ENCODE data around the gene DBF4.
"Not testable (repeated sequence)": the region's sequence is repeated elsewhere in the genome, so short reads cannot be mapped to it uniquely, and the experiment has no call there.

DBF4 gene, protein sequence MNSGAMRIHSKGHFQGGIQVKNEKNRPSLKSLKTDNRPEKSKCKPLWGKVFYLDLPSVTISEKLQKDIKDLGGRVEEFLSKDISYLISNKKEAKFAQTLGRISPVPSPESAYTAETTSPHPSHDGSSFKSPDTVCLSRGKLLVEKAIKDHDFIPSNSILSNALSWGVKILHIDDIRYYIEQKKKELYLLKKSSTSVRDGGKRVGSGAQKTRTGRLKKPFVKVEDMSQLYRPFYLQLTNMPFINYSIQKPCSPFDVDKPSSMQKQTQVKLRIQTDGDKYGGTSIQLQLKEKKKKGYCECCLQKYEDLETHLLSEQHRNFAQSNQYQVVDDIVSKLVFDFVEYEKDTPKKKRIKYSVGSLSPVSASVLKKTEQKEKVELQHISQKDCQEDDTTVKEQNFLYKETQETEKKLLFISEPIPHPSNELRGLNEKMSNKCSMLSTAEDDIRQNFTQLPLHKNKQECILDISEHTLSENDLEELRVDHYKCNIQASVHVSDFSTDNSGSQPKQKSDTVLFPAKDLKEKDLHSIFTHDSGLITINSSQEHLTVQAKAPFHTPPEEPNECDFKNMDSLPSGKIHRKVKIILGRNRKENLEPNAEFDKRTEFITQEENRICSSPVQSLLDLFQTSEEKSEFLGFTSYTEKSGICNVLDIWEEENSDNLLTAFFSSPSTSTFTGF

DNA sequence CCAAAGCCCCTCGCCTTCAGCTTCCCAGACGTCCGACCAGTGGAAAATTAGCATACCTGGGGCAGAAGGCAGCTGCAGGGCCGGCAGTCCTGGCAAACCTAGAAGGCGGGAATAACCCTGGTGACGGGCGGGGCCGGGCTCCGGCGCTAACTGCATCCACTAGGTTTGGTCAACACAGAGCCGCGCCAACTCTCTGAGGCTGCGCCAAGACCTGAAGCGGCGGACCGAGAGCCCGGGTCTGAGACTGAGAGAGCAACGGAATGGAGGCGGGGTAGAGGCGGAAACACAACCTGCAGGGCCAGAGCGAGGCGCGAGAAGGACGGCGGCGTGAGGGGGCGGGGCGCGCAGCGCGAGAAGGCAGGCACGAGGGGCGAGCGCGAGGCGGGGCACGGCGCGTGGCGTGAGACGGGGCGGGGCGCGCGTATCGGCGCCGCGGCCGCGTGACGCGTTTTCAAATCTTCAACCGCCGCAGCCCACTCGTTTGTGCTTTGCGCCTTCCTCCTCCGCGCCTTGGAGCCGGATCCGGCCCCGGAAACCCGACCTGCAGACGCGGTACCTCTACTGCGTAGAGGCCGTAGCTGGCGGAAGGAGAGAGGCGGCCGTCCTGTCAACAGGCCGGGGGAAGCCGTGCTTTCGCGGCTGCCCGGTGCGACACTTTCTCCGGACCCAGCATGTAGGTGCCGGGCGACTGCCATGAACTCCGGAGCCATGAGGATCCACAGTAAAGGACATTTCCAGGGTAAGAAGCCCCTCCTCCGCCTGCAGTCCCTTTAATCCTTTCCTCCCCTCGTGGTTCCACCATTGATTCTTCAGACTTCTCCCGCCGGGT is at the start of gene DBF4, which contains the start of gene SLC25A40:
Gene DBF4, plus strand, starts transcription at position 454 of the 829 bp plus-strand sequence. Its CDS starts 240 bp downstream, at position 694.
Gene SLC25A40, minus strand, starts transcription at position 321 of the 829 bp plus-strand sequence. CDS start 17,633 bp downstream, outside the sequence.
- peak; percentile 85 for DNase-seq (ENCODE audit: low spot score)

DNA sequence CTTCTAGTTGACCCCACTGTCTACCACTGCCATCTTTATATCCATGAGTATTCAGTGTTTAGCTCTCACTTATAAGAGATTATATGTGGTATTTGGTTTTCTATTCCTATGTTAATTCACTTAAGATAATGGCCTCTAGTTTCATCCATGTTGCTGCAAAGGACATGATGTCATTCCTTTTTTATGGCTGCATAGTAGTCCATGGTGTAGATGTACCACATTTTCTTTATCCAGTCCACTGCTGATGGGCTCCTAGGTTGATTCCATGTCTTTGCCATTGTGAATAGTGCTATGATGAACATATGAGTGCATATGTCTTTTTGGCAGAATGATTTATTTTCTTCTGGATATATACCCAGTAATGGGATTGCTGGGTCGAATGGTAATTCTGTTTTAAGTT is 47.9 kb upstream of the DBF4 start:
- not testable (repeated sequence) for DNase-seq (ENCODE audit: low spot score)

DNA sequence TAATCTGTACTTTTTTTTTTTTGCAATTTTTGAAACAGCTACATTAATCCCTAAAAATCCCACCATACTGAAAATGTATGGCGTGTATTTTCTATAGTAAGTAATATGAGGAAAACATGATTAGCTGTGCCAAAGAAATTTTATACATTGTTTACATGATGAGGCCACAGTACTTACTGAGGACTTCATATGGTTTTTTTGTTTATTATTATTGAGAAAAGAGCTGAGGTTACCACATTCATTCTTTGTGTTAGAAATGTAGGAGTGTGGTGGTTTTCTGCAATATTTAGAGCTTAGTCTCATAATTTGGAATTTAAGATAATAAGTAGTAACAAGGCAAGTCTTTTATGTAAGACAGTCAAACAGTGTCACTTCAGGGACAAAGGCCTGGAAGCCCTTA is 45.2 kb upstream of the DBF4 start:
- no peak for DNase-seq (ENCODE audit: low spot score)

DNA sequence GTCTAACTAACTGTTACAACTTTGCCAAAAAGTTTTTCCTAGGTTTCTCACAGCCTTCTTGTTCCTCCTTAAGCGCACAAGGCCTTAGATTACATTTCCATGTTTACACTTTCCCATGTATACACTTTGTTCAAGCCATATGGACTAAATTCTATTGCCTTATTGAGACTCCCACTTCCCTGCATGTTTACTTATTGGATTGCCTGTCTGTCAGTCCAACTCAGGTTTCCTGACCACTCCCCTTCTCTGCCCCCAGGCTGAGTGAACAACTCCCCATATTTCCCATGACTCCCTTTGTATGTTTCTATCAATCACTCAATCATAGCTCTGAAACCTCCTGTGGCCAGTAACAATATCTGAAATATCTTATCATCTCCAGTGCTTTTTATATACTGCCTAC is 43.2 kb upstream of the DBF4 start:
- no peak for DNase-seq (ENCODE audit: low spot score)

DNA sequence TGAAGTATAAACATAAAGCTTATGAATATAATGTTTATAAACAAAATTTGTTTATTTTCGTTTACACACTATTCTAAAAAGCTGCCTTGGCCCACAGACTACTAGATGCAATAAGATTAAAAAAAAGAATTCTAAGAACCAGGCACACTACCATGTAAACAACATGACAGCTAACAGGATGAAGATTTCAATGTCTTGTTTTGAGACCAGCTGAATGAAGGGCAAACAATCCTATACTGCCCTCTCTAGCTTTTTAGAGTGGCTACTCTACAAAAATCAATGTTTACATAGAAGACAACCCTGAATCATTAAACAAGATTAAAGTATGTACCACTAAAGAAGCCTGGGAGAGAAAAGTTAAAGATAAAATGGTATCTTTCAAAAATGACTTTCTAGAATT is 38.7 kb upstream of the DBF4 start:
- DNase-seq (ENCODE audit: low spot score), result no peak

DNA sequence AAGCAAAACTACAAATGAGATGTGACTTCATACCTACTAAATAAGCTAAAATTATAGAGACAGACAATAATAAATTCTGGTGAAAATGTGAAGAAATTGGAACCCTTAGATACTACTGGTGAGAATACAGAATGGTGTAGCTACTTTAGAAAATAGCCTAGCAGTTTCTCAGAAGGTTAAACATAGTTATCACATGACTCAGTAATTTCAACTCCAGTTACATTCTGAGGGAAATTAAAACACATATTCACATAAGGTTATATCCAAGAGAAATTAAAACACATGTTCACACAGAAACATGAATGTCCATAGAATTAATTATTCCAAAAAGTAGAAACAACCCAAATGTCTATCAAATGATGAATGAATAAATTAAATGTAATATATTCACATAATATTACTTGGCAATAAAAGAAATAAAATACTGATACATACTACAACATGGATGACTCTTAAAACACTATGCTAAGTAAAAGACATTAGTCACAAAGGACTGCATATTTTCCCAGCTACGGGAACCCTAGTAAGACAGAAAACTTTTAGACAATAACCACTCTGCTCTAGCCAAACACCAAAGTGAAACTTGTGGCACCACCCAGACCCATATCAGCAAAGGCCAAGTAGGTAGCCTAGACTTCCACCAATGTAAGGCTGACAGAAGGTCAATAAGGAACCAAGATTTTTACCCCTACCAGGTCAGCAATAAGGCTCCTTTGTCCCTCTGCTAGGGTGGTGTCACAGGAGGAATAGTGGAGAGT is 25.3 kb upstream of the DBF4 start:
- DNase-seq (ENCODE audit: low spot score), result no peak

DNA sequence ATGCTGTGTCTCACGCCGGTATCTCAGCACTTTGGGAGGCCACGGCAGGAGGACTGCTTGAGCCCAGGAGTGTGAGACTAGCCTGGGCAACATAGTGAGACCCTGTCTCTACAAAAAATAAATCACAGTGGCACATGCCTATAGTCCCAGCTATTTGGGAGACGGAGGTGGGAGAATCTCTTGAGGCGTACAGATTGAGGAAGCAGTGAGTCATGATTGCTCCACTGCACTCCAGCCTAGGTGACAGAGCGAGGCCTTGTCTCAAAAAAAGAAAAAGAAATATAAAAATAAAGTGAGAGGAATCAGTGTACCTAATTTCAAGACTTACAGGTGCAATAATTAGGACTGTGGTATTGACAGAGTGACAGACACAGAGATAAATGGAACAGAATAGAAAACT is 24.0 kb upstream of the DBF4 start:
- no peak for DNase-seq (ENCODE audit: low spot score)

DNA sequence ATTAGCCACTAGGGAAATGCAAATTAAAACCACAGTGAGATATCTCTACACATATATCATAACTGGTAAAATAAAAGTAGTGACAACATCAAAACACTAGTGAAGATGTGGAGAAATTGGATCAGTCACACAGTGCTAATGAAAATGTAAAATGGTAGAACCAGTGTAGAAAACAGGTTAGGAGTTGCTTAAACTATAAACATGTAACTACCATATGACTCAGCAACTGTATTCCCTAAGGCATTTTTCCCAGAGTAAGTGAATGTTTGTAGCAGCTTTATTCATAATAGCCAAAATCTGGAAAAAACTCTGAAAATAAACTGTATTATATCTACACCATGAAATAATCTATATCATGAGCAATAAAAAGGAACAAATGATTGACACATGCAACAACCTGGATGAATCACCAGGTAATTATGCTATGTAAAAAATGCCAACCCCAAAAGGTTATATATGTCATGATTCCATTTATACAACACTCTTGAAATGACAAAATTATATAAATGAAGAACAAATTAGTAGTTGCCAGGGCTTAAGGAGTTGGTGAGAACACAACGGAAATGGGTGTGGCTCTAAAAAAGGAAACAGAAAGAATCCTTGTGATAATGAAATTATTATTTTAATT is 22.9 kb upstream of the DBF4 start:
- DNase-seq (ENCODE audit: low spot score), result no peak

DNA sequence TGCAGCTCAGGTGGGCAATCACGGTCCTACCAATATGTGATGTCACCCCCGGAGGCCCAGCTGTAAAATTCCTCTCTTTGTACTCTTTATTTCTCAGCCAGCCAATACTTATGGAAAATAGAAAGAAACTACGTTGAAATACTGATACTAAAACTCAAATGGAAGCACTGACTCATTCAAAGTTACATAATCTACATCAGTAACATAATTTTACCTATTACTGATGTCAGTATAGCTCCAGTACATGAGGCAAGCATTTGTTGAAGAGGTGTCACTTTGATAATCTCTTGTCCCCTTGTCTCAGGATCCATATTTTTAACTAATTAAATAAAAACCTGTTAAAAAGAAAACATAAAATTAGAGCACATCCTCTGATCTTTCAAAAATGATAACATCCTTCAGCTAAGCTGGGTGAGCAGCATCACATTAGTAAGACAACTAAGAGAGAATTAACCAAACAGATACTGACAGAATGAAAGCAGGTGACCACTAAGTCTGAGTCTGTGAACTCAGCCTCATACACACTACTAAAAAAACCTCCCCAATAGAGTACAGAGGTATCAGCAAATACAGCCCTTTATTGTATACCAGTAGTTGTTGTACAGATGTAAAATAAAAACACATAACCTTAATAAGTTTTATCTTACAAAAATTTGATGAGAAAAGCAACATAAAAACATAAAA is 17.7 kb upstream of the DBF4 start:
- DNase-seq (ENCODE audit: low spot score), result no peak

DNA sequence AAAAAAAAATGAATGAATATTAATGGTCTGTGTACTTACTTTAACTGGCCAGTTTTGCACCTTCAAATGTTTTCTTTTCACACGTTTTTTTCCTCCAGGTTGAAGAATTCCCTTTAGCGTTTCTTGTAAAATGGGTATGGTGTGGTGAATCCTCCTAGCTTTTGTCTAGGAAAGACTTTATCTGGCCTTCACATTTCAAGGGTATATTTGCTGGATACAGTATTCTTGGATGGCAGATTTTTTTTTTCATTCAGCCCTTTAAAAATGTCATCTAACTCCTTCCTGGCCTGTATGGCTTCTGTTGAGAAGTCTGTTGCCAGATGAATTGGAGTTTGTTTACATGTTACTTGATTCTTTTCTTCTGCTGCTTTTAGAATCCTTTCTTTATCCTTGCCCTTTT is 10.2 kb upstream of the DBF4 start:
- DNase-seq (ENCODE audit: low spot score), result no peak

DNA sequence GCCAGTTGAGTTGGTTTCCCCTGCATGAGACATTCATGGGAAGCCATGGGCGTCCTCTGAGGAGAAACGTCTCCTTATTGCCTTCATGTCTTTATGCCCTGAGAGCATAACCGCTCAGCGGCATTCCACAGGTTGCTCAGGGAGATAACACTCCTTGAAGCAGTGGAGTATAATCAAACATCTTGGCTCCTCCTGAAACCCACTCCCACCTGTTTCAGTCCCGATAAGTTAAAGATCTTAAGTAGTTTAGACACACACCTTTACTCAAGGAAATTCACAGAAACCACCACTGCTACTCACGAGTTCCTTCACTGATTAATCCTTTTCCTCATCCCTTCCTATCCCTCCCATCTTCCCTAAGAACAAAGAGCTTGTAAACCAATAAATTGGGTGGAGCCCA is 9.8 kb upstream of the DBF4 start:
- not testable (repeated sequence) for DNase-seq (ENCODE audit: low spot score)

DNA sequence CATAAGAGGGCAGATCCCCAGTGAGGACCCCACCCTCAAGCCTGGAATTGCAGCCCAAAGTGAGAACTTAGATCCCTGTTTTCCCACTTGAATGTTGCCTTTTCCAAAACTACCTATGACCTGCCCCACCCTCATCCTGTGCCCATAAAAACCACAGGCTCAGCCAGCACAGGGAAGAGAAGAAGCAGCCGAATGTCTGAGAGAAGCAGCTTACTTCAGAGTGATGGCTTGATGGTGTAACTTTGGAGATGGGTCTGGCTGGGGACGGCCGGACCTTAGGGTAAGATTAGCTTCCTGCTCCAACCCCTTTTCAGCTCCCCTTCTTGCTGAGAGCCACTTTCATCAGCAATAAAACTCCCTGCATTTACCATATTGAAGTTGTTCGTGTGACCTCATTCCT is 5.8 kb upstream of the DBF4 start:
- no peak for DNase-seq (ENCODE audit: low spot score)

DNA sequence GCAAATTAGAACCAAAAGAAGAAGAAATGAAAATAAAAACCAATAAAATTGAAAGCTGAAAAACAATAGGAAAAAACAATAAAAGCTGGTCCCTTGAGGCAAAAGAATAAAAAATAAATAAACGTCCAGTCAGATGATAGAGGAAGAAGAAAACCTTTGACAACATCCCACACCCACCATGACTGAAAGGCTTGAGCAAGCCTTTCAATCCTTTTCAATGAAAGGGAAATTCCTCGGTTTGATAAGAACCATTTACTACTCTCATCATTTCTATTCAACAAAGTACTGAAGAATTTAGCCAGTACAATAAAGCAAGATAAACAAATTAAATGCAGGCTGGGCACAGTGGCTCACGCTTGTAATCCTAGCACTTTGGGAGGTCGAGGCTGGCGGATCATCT is 3.9 kb upstream of the DBF4 start:
- DNase-seq (ENCODE audit: low spot score), result no peak

DNA sequence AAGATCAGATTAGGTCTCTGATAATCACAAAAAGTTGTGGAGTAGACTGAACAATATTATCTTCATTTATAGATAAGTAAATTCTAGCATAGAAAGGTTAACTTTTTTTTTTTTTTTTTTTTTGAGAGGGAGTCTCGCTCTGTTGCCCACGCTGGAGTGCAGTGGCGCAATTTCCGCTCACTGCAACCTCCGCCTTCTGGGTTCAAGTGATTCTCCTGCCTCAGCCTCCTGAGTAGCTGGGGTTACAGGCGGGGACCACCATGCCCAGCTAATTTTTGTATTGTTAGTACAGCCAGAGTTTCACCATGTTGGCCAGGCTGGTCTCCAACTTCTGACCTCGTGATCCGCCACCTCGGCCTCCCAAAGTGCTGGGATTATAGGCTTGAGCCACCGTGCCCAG is 3.0 kb upstream of the DBF4 start:
- not testable (repeated sequence) for DNase-seq (ENCODE audit: low spot score)

DNA sequence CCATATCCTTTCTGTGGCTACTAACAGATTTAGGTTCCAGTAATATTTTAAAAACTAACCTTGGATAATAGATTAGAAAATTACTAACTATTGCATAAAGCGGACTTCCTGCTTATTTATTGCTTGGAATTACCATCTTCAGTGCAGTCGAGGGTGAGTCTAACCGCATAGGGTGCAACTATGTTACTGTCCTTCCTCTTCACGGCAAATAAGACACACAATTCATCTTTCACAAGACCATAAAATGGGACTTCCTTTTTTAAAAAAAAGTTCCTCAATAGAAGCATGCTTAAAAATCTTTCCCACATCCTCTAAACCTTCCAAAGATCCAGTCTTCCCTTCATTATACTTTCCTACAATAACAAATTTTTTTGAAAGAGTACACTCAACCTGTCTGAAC is 2.2 kb upstream of the DBF4 start:
- no peak for DNase-seq (ENCODE audit: low spot score)

DNA sequence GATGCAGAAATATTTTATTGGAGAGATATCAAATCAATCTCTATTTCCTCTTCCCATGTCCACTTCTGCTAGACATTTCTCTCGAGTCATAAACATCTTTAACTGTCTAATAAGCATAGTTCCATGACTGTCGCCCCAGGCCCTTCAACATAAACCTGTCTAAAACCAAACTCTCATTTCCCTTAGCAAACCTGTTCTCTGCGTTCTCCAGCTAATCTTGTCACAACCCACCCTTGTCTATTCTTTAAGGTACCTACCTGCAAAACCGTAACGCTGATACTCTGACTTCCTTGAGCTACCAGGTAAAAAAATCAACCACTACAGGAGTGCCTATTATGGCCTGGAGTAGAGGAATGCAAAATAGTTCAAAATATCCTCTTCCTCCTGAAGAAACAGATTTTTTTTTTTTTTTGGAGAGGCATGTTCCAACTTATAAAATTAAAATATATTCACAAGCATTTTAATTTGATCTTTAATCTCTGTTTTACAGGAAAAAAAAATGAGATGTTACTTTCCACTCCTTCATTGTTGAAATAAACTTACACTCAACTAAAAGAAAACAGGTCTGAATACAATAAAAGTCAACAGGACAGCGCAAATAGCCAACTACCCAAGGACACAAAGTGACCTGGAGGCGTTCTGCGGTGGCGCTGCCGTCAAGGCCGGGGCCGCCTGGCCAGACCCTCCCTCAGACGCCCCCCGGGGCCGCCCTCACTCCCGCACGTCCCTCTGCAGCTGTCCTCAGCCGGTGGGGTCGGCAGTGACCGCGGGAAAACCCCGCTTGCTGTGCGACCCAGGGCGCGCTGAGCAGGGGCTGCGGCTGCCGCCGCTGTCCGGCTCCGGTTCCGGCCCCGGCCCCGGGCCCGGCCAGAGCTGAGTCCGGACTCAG is 898 bp upstream of the DBF4 start:
- peak; percentile 43 for DNase-seq (ENCODE audit: low spot score)

DNA sequence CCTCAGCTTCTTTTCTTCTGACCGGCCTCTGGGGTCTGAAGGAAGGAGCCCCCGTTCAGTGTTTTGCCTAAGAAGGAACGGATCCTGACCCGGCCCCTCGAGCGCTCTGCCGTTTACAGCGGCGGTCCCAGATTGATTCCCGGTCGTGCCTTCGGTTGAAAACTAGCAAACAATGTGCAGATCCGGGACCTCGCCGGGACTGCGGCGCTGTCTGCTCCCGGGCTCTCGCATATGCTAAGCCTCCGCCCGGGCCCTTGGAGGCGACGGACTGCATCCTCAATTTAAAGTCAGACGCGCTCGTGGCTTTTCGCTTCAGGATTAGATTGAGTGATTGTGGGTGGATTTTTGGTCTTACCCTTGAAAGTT is 559 bp downstream of the DBF4 start:
- DNase-seq (ENCODE audit: low spot score), result peak; percentile 48

DNA sequence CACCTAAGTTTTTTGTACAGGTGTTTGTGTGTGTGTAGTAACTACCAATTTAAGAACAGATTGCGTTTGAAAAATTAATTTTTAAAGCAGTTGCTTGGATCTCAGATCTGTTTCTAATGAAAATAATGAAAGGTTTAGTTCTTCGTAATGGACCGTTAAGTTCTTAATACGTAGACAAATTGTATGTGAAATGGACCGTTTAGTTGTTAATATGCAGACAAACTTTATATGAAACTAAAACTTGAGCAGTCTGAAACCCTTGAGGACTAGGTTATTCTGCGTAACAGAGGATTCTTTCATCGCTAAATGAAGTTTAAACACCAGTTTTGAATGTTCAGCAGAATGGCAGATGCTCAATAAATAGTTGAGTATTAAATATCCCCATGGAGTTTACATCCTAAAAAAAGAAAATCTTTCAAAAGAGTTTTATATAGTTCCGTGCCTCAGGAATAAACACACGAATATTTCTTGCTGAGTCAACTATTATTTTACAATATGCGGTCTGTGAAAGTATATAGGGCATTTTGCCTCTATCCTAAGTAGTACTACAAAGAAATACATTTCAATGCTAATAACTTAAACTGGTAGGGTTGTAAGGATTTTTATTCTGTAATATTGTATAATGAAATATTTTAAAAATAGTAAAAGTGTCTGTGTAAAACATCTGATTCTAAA is 1.2 kb downstream of the DBF4 start:
- DNase-seq (ENCODE audit: low spot score), result peak; percentile 3

DNA sequence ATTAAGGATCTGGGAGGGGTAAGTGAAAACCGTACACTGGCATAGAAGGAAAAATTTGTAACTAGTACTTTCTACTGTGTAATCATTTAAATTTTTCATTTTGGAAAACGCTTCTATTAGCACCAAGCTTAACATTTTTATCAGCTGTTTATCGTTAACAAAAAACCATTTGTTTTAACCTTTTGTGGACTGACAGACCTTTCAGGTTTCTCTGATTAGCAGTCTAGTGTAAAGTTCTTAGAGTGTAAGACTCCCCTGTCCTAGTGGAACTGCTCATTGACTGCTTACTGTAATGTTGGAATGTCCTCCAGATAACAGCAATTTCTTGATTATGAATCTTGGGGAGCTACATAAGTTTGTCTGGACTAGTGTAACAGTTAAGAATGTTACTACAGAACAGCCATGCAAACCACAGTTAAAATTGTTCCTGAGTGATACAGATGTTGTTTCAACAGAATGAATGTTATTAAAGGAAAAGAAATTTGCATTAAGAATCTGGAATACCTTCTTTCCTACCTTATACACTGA is 2.0 kb downstream of the DBF4 start:
- DNase-seq (ENCODE audit: low spot score), result no peak

Data from globus pallidus (tissue), 1 donor.